HG03460 (cell line): ENCODE results near the gene ENO4.

ENCODE experiments used
- ATAC-seq: cut with Tn5 transposase; IDR thresholded peaks from one replicate; pipeline ENCODE4 v1.9.1; 2021; ENCODE audit not compliant: unreplicated experiment

Gene ENO4

GRCh38 chr10:116868198-116868676, 18.9 kb downstream of the ENO4 start:
- ATAC-seq = no peak

- no peak for ATAC-seq
These were observed 19.4 kb downstream of the ENO4 start for GRCh38 chr10:116868722-116869121.

GRCh38 chr10:116870949-116871348, 21.6 kb downstream of the ENO4 start:
- ATAC-seq = no peak

- ATAC-seq = no peak
These were observed 23.8 kb downstream of the ENO4 start for GRCh38 chr10:116873134-116873533.

GRCh38 chr10:116875897-116876296, 26.6 kb downstream of the ENO4 start:
- ATAC-seq = no peak

- ATAC-seq = no peak
These were observed 28.1 kb downstream of the ENO4 start for GRCh38 chr10:116877391-116877790.

- no peak for ATAC-seq
These were observed 28.8 kb downstream of the ENO4 start for GRCh38 chr10:116878123-116878522.

- ATAC-seq = no peak
These were observed 30.5 kb downstream of the ENO4 start for GRCh38 chr10:116879817-116880216.

- no peak for ATAC-seq
These were observed 31.6 kb downstream of the ENO4 start for GRCh38 chr10:116880716-116881482.

GRCh38 chr10:116882639-116883038, 33.3 kb downstream of the ENO4 start:
- ATAC-seq = no peak

- ATAC-seq = no peak
These were observed 37.5 kb downstream of the ENO4 start for GRCh38 chr10:116886772-116887171.

GRCh38 chr10:116888380-116889055, 39.2 kb downstream of the ENO4 start:
- ATAC-seq = no peak

GRCh38 chr10:116889066-116889465, 39.8 kb downstream of the ENO4 start:
- ATAC-seq = no peak

GRCh38 chr10:116891208-116891607, 41.9 kb downstream of the ENO4 start:
- ATAC-seq = no peak

- ATAC-seq = no peak
These were observed 43.8 kb downstream of the ENO4 start for GRCh38 chr10:116892907-116893685.

GRCh38 chr10:116893686-116894037, 44.4 kb downstream of the ENO4 start:
- no peak for ATAC-seq

GRCh38 chr10:116899626-116900025, 50.3 kb downstream of the ENO4 start:
- ATAC-seq = no peak

GRCh38 chr10:116905845-116906210, 56.5 kb downstream of the ENO4 start:
- no peak for ATAC-seq

GRCh38 chr10:116907245-116907987, 58.1 kb downstream of the ENO4 start:
- ATAC-seq = no peak

GRCh38 chr10:116909307-116909706, 60.0 kb downstream of the ENO4 start:
- no peak for ATAC-seq

GRCh38 chr10:116910910-116911309, 61.6 kb downstream of the ENO4 start:
- no peak for ATAC-seq
